ENCODE data around the gene PSD4.

Gene PSD4

DNA sequence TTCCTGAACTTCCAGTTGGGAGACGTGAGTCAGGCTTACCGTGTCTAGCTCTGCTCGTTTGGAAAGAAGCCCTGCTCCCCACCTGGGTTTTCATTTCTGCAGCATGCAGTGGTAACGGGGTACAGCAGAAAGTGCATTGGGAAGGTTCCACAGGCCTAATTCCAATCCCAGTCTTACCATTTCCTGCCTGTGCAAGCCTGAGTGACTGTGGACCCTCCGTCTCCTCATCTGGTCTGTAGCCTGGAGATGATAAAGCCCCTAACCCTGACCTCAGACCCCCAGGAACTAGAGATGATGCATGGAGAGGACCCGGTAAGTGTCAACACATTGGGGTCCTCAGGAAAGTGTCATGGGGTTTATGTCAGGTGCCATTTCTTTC lies 5.8 kb upstream of the PSD4 start:
- no peak for DNase-seq (ENCODE audit: low read depth in 3 of 3)

DNA sequence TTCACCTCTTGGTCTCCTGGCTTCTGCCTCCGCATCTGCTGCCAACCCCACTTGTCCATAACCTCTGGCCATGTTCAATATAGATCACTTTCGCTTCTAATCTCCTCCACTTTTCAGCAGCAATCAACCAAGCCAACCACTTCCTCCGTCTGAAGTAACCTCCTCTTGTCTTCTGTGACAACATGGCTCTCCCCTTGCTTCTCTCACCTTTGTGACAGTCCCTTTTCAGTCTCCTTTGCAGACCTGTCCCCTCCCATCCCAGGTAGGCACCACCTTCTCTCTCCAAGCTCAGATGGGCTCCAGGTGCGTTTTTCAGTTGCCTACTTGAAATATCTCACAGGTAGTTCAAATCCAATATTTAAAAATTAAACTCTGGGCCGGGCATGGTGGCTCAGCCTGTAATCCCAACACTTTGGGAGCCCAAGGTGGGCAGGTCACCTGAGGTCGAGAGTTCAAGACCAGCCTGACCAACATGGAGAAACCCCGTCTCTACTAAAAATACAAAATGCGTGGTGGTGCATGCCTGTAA lies 4.7 kb upstream of the PSD4 start:
- DNase-seq (ENCODE audit: low read depth in 3 of 3) = no peak

DNA sequence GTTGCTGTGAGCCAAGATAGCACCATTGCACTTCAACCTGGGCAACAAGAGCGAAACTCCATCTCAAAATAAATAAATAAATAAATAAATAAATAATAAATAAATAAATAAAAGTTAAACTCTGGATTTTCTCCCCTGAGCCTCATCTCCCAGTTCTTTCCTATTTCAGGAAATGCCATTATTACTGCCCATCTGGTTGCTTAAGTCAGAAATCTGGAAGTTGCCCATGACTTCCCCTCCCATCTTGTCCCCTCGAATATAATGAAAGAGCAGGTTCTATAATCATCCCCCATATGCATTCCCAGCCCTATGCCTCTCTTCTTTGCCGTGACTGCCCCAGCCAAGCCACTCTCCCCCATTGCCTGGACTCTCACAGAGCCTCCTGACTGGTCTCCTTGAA lies 4.2 kb upstream of the PSD4 start:
- DNase-seq (ENCODE audit: low read depth in 3 of 3) = no peak

DNA sequence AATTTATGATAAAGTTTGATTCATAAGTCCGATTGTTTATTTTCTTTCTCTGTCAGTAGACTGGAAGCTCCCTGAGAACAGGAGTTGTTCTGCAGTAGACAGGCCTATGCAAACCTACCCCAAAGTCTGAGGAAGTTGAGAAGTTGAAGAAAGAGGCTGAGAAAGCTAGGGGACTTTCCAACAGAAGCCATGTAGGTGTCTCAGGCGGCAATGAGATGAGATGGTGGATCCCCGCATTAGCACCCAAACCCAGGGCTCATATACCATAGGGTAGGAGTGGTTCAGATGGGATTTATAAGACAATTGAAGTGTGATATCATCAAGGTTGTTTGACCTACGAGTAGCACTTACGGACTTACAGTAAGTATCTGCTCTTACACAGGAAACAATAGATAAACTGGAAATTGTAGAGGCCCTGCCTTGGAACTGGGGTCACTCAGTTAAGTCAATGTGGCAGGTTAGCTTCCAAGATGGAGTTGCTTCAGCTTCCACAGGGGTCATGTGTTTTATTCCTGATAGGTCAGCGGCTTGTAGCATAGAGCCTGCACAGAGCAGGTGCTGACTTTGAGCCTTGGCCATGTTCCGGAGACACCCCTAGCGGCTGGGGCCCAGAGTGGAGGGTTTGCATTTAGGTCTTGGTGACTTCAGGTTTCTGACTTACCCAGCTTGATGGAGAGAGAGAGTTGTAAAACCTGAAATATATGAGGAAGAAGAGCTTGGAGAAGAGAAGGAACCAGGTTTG lies 2.3 kb upstream of the PSD4 start:
- DNase-seq (ENCODE audit: low read depth in 3 of 3) = no peak

DNA sequence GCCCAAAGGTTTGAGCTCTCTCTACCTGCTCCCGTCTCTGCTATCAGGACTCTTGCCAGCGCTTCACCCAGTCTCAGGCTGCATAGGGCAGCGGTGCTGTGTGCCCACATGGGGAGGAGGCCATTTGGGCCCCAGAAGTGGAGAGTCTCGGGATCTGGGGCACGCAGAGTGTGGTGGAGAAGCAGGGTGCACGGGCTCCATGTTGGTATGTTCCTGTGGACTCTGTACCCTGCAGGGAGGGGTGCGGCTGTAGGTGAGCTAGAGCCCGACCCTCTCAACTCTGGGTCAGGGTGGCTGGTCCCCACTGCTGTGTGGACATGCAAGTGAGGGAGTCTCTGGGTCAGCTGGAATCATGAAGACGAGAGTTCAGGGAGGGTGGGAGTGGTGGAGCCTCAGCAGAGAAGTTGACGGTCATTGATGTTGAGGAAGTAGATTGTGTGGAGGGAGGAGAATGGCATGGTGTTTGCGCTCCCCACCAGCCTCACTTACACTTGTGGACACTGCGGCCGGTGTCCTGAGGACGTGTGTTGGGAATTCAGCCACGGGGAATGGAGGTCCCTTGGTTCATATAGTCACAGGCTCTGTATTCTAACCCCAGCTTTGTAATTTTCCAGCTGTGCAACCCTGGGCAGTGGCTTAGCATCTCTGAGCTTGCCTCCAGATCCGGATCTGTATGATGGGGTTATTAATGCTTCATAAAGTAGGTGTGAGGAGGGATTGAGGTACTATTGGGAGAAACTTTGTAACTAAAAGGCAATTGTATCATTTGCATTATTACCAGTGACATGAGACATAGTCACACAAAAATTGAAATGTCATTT lies 840 bp upstream of the PSD4 start:
- DNase-seq (ENCODE audit: low read depth in 3 of 3) = no peak

DNA sequence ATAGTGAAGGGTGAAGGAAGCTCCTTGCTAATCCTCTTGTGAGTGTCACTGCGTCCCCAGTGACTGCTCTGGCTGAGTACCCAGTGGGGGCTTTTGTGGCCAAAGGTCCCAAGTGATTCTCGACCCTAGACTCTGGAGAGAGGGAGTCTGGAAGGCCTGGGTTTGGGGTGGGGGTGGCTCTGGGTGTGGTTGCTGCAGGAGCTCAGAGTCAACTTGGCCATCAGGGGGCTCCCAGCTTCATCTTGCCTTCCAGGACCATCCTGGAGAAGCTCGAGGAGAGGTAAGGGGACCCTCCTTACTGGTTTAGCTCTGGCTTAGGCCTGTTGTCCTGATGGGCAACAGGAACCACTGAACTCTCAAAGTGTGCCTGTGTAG lies 592 bp downstream of the PSD4 start:
- no peak for DNase-seq (ENCODE audit: low read depth in 3 of 3)

DNA sequence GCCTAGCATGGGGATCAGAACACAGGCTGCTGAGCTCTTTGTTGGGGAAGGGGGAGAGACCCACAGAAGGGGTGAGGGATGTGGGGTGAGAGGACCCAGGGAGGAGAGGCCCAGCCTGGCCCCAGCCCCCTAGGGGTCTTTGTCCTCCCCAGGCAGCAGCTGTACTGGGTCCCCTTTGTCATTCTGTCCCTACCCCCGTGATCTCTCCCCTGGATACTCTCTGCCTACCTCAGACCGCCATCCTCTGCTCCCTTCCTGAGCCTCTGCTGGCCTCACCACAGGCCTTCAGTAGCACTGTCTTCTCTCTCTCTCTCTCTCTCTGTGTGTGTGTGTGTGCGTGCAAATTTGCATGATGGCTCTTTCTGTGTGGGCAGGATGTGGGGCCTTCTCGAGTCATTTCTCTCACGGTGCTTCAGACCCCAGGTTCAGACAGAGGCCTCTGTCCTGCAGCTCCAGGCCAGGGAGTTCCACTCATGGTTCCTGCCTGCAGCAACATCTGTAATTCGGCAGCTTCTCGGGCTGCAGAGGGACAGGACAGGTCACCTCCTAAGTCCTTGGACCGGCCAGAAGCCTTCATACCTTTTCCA lies 1.4 kb downstream of the PSD4 start:
- no peak for DNase-seq (ENCODE audit: low read depth in 3 of 3)

DNA sequence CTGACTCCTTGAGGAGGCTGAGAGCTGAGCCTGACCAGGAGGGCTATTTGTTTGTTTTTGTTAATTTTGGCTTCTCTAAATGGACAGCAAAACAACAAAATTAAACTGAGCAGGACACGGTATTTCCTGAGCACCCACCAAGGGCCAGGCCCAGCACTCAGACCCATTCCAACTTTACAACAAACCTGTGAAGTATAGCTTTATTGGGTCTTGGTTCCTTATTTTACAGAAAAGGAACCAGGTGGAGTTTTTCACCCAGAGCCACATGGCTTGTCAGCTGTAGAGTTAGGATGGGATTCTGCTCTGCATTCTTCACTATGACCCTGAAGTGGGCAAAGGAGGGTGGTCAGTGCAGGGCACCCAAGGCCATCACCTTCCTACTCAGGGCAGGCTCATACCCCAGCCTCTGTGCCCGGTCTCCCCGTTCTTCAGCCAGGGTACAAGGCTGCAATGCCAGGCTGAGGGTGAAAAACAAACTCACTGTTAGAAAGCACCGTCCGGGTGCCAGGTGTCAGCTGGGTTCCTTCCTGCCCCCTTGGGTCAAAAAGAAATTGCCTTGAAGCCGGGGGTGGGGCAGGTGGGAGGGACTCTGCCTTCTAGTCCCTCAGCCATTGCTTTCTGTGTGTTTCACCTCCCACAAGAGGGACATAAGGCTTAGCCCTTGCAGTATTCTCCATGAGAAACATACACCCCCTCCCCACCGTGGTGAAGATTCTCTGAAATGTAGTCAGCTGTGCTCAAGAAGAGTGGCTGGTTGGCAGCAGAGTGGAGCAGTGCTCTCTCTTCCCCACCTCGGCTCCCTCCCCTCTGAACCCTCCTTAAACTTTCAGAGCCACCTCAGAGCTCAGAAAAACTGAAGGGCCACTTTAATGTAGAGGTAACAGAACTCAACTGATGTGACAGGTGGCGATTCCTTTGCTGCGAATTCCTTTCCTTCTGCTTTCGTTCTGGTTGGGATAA lies 2.2 kb downstream of the PSD4 start:
- DNase-seq (ENCODE audit: low read depth in 3 of 3) = no peak

DNA sequence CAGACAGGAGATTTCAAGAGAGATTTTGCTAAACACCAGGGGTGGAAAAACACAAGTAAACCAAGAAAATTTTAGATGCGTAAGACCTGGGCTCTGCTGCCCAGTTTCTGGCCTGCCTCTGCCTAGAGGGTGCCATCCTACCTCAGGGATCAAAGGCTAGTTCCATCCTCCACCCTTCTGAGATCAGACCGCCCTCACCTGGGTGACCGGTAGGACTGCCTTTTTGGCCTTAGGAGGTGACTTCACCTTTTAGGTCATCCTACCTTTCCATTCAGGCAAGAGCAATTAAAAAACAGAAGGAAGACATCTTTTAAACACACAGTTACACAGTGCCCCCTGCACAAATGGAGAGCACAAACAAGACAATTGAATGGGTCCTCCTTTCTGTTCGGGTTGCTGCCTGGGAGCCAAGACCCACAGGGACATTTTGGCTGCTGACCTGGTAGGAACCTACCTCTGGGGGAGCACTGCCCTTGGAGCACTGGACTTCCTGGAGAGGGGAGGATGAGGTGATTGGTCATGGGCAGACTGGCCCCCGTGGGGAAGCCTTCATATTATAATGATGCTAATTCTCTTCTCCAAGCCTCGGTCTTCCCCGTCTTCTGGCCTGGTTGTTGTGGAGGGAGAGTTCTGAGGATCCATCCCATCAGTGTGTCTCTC lies 3.1 kb downstream of the PSD4 start:
- no peak for DNase-seq (ENCODE audit: low read depth in 3 of 3)

DNA sequence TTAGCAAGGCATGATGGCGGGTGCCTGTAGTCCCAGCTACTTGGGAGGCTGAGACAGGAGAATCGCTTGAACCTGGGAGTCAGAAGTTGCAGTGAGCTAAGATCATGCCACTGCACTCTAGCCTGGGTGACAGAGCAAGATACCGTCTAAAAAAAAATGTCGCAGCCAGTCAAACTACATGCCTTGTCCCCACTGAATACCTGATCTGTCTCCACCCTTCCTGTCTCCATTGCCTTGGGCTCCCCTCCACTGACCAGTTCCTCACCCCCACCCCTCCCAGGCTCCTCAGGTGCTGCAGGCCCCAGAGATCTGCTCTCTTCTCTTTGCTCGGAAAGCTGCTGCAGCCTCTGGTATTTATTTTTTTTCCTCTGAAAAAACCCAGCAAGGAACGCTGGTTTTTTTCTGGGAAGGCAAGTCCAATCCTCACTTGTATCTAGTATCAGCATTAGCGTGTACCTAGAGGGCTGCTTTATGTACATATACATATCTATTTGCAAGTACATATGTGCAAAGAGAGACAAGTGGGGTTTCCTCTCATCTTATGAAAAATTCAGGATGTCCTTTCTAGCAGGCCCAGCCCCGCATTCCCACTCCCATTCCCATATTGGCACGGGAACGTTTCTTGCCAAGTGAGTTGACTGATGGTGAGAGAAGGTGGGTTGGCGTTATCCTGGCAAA lies 4.4 kb downstream of the PSD4 start:
- no peak for DNase-seq (ENCODE audit: low read depth in 3 of 3)

DNA sequence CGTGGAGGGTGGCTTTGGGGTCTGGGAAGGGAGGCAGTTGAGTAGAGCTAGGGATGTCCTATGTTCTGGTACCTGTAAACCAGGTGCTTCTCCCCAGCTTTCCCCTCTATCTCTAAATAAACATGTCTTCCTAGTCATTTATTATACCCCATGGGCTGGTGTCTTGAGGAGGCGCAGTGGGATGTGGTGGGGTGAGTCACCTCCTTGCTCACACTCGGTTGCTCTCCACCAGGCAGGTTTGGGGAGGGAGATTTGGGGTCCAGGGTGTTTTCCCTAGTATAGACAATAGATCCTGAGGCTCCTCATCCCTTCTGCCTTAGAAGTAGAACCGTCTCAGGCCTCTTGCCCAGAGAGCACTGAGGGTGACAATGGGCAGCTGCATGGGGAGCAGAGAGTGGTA lies 5.1 kb downstream of the PSD4 start:
- no peak for DNase-seq (ENCODE audit: low read depth in 3 of 3)

DNA sequence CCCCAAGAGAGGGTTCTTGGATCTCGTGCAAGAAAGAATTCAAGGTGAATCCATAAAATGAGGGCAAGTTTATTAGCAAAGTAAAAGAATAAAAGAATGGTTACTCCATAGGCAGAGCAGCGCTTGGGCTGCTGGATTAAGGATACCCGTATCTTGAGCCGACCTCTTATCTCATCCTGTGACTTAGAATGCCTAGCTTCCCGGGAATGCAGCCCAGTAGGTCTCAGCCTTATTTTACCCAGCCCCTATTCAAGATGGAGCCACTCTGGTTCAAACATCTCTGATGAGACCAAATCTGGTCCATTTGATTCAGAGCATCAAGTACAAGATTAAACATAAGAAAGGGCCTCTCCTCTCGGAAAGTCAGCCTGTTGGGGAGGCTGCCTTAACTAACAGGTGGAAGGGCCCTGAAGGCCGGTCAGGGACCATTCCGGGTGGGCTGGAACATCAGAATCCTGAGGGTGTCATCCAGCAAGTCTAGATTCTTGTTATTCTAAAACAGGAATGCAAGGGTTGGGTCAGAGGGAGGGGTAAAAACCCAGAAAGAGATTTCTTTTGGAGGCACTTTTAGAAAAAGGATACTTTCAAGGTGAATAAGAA lies 5.8 kb downstream of the PSD4 start:
- DNase-seq (ENCODE audit: low read depth in 3 of 3) = no peak

DNA sequence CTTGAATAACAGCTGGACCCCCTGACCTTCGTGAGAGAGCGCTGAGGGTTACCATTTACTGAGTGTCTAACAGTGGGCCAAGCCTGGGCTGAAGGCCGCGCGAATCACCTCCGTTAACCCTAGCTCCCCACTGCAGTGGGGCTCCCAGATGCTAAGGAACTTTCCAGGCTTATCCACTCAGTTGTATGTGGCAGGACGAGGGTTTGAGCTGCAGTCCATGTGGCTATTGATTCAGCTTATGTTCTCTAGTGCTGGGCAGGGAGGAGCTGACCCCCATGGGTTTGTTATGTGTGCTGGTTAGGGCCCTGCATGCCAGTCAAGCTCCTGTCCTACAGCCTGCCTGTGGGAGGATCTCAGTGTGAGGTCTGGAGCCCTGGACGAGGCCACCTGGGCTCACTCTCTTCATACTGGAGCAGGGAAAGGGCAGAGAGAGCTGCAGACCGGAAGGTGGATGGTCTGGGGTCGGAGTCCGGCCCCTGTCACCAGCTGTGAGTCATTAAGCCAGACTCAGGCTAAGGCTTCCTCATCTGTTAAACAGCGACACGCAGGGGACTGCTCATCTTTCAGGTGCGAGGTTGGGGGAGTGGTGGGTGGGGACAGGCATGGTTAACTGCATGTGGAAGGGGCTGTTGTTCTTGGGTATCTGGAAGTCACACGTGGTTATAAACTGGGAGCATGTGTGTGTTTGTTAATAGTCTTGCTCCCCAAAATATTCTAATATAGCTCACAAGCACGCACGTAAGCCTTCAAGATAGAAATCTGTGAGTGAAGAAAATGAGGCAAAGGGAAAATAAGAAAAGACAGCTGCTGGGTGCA lies 6.6 kb downstream of the PSD4 start:
- DNase-seq (ENCODE audit: low read depth in 3 of 3) = no peak

DNA sequence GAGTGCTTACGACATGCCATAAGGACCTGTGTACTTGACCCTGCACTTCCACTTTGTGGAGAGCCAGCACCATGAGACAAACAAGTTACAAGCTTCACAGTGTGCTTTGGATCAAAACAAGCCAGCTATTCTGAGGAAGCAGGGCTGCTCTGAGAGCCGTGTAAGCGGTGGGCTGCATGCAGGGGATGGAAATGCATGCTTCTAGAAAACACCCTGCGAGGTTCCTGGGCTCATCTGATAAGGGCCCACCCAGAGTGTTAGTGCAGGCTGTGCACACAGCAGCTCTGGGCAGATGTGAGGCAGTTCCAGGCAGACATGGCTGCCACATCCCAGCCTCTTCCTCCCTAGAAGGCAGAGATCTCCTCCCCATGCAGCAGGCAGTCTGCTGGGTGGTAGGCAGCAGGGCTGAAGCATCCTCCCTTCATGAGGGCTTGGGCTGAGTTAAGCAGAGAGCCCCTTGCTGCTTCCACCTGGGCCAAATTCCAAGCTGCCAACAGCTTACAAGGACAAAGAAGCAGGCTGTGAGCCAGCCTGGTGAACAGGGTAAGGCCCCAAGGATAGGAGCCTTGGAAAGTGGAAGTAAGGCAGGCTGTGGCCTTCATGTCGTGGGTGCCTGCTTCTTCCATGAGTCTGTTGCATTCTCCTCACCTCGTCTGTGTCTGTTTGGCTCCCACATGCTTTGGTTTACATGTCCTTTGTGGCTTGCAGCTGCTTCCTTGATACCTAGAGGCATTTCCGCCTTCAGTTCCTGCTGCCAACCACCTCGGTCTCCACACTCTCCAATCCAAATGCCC lies 7.7 kb downstream of the PSD4 start:
- no peak for DNase-seq (ENCODE audit: low read depth in 3 of 3)

DNA sequence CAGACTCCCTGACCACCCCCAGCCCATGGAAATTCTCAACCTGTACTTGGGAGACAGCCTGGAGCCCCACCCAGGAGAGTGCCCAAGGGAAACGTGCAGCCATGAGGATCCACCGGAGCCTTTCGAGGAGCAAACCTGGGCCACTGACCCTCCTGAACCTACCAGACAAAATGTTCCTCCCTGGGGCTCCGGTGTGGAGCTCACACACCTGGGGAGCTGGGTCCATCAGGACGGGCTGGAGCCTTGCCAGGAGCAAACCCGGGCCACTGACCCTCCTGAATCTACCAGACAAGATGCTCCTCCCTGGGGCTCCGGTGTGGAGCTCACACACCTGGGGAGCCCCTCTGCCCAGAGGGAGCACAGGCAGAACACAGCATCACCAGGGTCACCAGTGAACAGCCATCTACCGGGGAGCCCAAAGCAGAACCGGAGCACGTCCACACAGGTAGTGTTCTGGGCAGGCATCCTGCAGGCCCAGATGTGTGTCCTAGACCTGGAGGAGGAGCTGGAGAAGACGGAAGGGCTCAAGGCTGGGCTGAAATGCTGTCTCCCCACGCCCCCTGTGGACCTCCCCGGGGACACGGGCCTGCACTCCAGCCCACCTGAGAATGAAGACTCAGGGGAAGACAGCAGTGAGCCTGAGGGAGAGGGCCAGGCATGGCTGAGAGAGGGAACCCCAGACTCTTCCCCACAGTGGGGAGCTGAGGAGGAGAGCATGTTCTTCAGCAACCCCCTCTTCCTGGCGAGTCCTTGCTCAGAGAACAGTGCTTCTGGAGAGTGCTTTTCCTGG lies 8.9 kb downstream of the PSD4 start:
- DNase-seq (ENCODE audit: low read depth in 3 of 3) = no peak

DNA sequence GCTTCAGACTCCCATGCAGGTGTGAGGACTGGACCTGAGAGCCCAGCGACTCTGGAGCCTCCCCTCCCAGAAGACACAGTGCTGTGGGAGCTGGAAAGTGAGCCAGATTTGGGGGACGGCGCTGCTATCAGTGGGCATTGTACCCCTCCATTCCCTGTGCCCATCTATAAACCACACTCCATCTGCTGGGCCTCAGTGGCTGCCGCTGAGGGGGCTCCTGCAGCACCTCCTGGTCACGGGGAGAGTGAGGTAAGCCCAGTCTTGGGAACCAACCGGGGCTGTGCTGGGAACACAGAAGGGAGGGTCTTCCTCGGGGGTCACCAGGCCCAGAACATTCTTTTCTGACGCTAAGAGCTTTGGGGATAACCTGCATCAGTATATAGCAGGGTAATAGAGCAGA lies 9.5 kb downstream of the PSD4 start:
- DNase-seq (ENCODE audit: low read depth in 3 of 3) = no peak

DNA sequence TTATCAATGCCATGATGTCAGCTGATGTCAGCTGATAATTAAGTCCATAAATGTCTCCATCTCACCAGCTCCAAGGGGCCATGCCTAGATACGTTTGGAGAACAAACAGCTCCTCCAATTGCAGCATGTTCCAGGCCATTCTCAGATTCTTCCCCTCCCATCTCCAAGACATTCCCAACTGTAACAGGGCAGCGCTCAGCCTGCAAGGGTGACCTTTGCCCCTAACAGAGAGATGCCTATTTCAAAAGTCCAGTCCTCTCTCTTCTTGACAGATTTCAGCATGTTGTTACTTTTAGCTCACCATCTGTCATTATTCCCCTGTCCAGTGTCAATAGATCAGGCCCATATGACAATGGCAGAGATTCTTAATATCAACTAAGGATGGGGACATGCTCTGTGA lies 9.9 kb downstream of the PSD4 start:
- no peak for DNase-seq (ENCODE audit: low read depth in 3 of 3)

All from stimulated activated CD4-positive, alpha-beta T cell treated with anti-CD3 and anti-CD28 coated beads, TNF-alpha, amount 100 ng/mL, for 4 hours (primary cell).